Esophagus (tissue), 2 donors: ENCODE data around the gene HRG. TPM values are rescaled to one million over a fixed set of nuclear protein-coding genes. Genes with fewer than 3 reads are reported as not detected.
"Not testable (repeated sequence)": the region's sequence is repeated elsewhere in the genome, so short reads cannot be mapped to it uniquely, and the experiment has no call there.

Experiments used
- H3K27ac ChIP-seq, 2 donors: one replicate each; pipeline ENCODE4 v1.5.1; 2013; ENCODE audit warnings: low read depth in 2 of 2, mild to moderate bottlenecking in 2 of 2, inconsistent platforms in 1 of 2, low read length in 1 of 2, moderate library complexity in 1 of 2
- H3K27me3 ChIP-seq, 2 donors: one replicate each; pipeline ENCODE4 v1.6.1; 2013; ENCODE audit warnings: low read length in 2 of 2, control low read depth in 1 of 2, mild to moderate bottlenecking in 1 of 2; ENCODE audit not compliant: insufficient read depth in 2 of 2, control insufficient read depth in 1 of 2
- H3K36me3 ChIP-seq, 2 donors: one replicate each; pipeline ENCODE4 v1.6.1; 2013; ENCODE audit warnings: low read length in 1 of 2; ENCODE audit not compliant: control insufficient read depth in 2 of 2, insufficient read depth in 2 of 2
- H3K4me1 ChIP-seq, 2 donors: one replicate each; pipeline ENCODE4 v1.6.1; 2013; ENCODE audit warnings: low read length in 1 of 2; ENCODE audit not compliant: control insufficient read depth in 2 of 2, insufficient read depth in 2 of 2
- H3K4me3 ChIP-seq, 2 donors: one replicate each; pipeline ENCODE4 v1.5.1; 2013; ENCODE audit warnings: low read length in 2 of 2, mild to moderate bottlenecking in 2 of 2, low read depth in 1 of 2, moderate library complexity in 1 of 2
- H3K9me3 ChIP-seq, 2 donors: one replicate each; pipeline ENCODE4 v1.6.1; 2013; ENCODE audit warnings: mild to moderate bottlenecking in 2 of 2, low read depth in 1 of 2, low read length in 1 of 2, moderate library complexity in 1 of 2; ENCODE audit not compliant: control insufficient read depth in 2 of 2, insufficient read depth in 1 of 2
- WGBS, 2 donors: extraction: QIAGEN DNeasy Blood & Tissue Kit; methylation state at CpG; one replicate each; pipeline ENCODE4 v1.1.7; 2013; 5-methylcytosine and 5-hydroxymethylcytosine counted together
- polyA plus RNA-seq, 2 donors: library from polyadenylated mRNA; stranded (reverse); fragments of 200-250 nt; gene quantifications; one replicate each; pipeline ENCODE4 v1.2.3, GENCODE V29; 2013
- donor health status: healthy with polysubstance abuse.
- donor health status: Bipolar disorder and iron deficiency.

The HRG gene
- polyA plus RNA-seq, 2 donors: 0.05 TPM; not detected in 1

GRCh38 chr3:186691676-186692075 is 25.9 kb downstream of the HRG start:
- 65 to 76% methylated on average over 7 of the region's 7 CpGs for WGBS, 2 donors
- Histone ChIP-seq H3K4me3 (no peak overlapping the region), H3K27me3 (no peaks in the 10 kb centered on the region), H3K36me3 (no peaks in the 10 kb centered on the region), H3K9me3 (no peaks in the 10 kb centered on the region), H3K27ac (no peak overlapping the region), H3K4me1 (no peaks in the 10 kb centered on the region)

- Histone ChIP-seq H3K27me3 (no peaks in the 10 kb centered on the region), H3K4me3 (no peak overlapping the region), H3K4me1 (no peaks in the 10 kb centered on the region), H3K36me3 (no peaks in the 10 kb centered on the region), H3K9me3 (no peaks in the 10 kb centered on the region), H3K27ac (no peak overlapping the region)
- WGBS, 2 donors: 66 to 87% methylated on average over 3 of the region's 3 CpGs
Observed at GRCh38 chr3:186693843-186694242, 28.0 kb downstream of the HRG start.

- Histone ChIP-seq H3K4me3 (no peak overlapping the region), H3K4me1 (no peaks in the 10 kb centered on the region), H3K9me3 (no peaks in the 10 kb centered on the region), H3K27ac (no peak overlapping the region), H3K27me3 (no peaks in the 10 kb centered on the region), H3K36me3 (no peaks in the 10 kb centered on the region)
- 83 to 87% methylated on average over 6 of the region's 6 CpGs for WGBS, 2 donors
Observed at GRCh38 chr3:186694288-186695032, 28.6 kb downstream of the HRG start.

DNA sequence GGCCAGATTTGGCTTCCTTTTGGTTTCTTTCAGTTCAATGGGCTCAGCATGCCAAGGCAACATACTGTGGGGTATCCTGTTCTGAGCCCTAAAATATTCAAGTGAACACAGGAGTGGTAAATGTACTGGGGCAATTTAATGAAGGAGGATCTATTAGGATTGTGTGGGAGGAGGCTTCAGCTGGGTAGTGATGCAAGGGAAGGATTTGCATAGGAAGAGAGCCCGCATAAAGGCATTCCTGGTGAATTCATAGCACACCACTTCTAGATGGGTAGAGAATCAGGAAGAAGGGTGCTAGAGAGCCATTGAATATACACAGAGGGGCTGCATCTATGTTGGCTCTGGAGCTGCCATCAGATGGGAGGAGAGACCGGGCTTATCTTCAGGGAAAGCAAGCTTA is 30.7 kb downstream of the HRG start:
- no peaks in the 10 kb centered on the region for H3K9me3 ChIP-seq
- 90% methylated on average over 2 of the region's 2 CpGs for WGBS, 2 donors
- H3K4me1 ChIP-seq: no peaks in the 10 kb centered on the region
- H3K27ac ChIP-seq: no peak overlapping the region
- H3K4me3 ChIP-seq: no peak overlapping the region
- no peaks in the 10 kb centered on the region for H3K27me3 ChIP-seq
- no peaks in the 10 kb centered on the region for H3K36me3 ChIP-seq

- H3K4me1 ChIP-seq: no peaks in the 10 kb centered on the region
- no peaks in the 10 kb centered on the region for H3K27me3 ChIP-seq
- H3K9me3 ChIP-seq: no peaks in the 10 kb centered on the region
- H3K36me3 ChIP-seq: no peaks in the 10 kb centered on the region
- 84 to 86% methylated on average over 4 of the region's 4 CpGs for WGBS, 2 donors
- no peak overlapping the region for H3K27ac ChIP-seq
- H3K4me3 ChIP-seq: no peak overlapping the region
Observed at GRCh38 chr3:186697510-186697909, 31.7 kb downstream of the HRG start.

DNA sequence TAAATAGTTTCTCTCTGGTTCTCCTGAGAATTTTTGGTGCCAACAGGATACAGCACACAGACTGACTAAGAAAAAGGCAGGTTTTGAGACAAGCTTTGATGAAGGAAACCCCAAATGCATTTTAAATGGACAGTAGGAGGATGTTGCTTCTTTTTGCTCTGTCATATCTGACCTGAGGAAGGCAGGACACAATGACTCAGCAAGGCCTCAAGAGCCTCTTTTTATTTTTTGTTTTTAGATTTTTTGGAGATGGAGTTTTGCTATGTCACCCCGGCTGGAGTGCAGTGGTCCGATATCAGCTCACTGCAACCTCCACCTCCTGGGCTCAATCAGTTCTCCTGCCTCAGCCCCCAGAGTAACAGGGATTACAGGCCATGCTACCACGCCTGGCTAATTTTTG is 34.5 kb downstream of the HRG start:
- H3K9me3 ChIP-seq: no peaks in the 10 kb centered on the region
- no peaks in the 10 kb centered on the region for H3K36me3 ChIP-seq
- H3K27me3 ChIP-seq: no peaks in the 10 kb centered on the region
- H3K27ac ChIP-seq: no peak overlapping the region
- no peak overlapping the region for H3K4me3 ChIP-seq
- H3K4me1 ChIP-seq: no peaks in the 10 kb centered on the region
- 87 to 88% methylated on average over 3 of the region's 3 CpGs for WGBS, 2 donors

GRCh38 chr3:186702451-186702850 is 36.6 kb downstream of the HRG start:
- not testable (repeated sequence) for H3K4me1 ChIP-seq, H3K27ac ChIP-seq, H3K4me3 ChIP-seq, H3K27me3 ChIP-seq, H3K9me3 ChIP-seq, H3K36me3 ChIP-seq

DNA sequence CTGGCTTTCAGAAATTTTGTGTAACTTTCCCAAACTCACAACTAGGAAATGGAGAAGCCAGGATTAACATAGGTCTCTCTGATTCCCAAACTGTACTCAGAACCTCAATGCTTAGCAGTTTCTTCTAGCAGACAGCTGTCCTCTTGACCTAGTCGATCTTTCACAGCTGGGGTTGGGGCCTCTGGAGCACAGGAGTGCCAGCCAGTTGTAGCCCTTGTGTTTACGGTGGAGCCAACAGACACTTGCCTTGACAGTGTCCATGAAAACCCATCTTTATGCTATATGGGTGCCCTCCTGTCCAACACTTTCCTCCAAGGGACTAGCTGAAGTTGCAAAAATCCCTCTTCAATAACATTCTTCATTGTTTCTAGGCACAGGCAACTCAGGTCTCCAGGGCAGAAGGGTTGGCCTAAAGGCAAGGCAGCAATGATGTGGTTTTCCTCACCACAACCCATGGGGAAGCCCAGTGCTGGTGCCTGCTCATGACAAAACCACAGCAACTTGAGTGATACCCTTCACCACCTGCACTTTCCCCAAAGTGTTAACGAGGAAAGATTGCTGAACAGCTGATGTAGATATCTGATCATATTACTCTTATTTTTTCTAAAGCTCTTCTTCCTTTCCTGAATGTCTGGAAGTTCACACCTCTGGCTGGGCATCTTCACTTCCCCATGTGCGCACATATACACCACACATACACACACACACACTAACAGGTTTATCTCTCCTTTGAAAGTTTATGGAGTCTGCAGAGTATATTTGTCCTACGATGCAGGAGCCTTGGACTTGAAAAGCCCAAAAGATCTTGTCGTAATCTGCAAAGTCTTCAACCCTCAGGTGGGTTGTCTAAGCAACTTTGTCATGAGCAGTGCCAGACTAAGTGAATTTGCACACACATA is 40.3 kb downstream of the HRG start:
- H3K9me3 ChIP-seq: no peaks in the 10 kb centered on the region
- H3K4me3 ChIP-seq: no peak overlapping the region
- no peaks in the 10 kb centered on the region for H3K4me1 ChIP-seq
- H3K36me3 ChIP-seq: no peaks in the 10 kb centered on the region
- H3K27ac ChIP-seq: no peak overlapping the region
- H3K27me3 ChIP-seq: no peaks in the 10 kb centered on the region
- WGBS, 2 donors: 78 to 80% methylated on average over 6 of the region's 6 CpGs

DNA sequence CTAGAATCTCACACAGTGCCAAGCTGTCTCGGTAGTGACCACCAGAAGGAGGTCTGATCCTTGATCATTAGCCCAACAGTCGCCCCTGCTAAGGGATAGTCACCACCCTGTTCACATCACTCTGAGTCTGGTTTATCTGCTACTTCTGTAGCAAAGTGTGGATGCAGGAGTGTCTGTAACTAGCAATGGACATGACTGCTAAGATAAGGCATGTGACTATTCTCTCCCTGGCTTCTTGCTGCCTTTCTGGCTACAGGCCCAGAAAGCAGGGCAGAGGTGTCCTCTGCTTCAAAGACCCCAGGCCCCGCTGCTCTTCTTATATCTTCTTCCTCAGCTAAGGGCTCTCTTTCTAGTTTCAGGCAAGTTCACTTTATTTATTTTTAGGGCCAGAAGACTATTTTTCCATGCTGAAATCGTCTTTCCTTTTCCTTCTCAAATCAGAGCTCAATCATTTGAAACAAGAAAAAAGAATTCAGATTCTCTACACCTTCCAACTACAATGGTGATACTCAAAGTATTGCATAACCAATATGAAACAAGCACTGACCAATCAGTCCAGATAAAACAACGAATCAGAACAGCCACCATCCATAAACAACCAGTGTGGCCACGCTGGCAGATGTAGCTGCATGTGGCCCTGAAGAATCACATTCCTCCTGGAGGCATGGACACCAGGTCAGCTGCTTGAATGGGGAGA is 43.3 kb downstream of the HRG start:
- H3K4me3 ChIP-seq: no peak overlapping the region
- H3K36me3 ChIP-seq: no peaks in the 10 kb centered on the region
- WGBS, 2 donors: 69 to 79% methylated on average over 6 of the region's 6 CpGs
- no peaks in the 10 kb centered on the region for H3K4me1 ChIP-seq
- H3K9me3 ChIP-seq: no peaks in the 10 kb centered on the region
- no peak overlapping the region for H3K27ac ChIP-seq
- H3K27me3 ChIP-seq: no peaks in the 10 kb centered on the region
